ENCODE measurements around the gene PTF1A.

- no peak for TF ChIP-seq IRF1 (CRISPR knock-in tag; IDR thresholded peaks at IDR 0.05; ENCODE audit: borderline replicate concordance)
- no peak for TF ChIP-seq THRA (IDR thresholded peaks at IDR 0.05)
- TF ChIP-seq SMARCE1 (IDR thresholded peaks at IDR 0.05) = no peak
- no peak for TF ChIP-seq FOXJ3 (CRISPR knock-in tag; IDR thresholded peaks at IDR 0.05)
- TF ChIP-seq ZFP1 (CRISPR knock-in tag; IDR thresholded peaks at IDR 0.05) = no peak
- TF ChIP-seq MLLT1 (IDR thresholded peaks at IDR 0.05) = no peak
- TF ChIP-seq REST (IDR thresholded peaks at IDR 0.05; ENCODE audit: borderline replicate concordance) = no peak
- TF ChIP-seq REST (CRISPR knock-in tag; IDR thresholded peaks at IDR 0.05; ENCODE audit: low read depth) = no peak
- TF ChIP-seq KAT2B (IDR thresholded peaks at IDR 0.05; ENCODE audit: low read depth, low read length) = no peak
- no peak for TF ChIP-seq CTCF (IDR thresholded peaks at IDR 0.05 in 2 of 3, conservative IDR thresholded peaks at IDR 0.05 in 1 of 3; ENCODE audit: insufficient read depth in 2 of 3, low read depth in 1 of 3, low read length in 3 of 3)
- TF ChIP-seq ZZZ3 (IDR thresholded peaks at IDR 0.05) = no peak
- TF ChIP-seq POLR2A (conservative IDR thresholded peaks at IDR 0.05) = no peak
- no peak for TF ChIP-seq BRF2 (IDR thresholded peaks at IDR 0.05; ENCODE audit: borderline replicate concordance, insufficient read depth, insufficient read length)
- no peak for TF ChIP-seq ZNF3 (CRISPR knock-in tag; IDR thresholded peaks at IDR 0.05)
- TF ChIP-seq SMAD1 (IDR thresholded peaks at IDR 0.05; ENCODE audit: low read depth, low read length, partially characterized antibody) = no peak
Observed at GRCh38 chr10:23190872-23191763, 994 bp upstream of the PTF1A start.
